Pancreas (tissue), 10 donors: Measurements from ENCODE around the gene TEX52. TPM values are rescaled to one million over a fixed set of nuclear protein-coding genes. Genes with fewer than 3 reads are reported as not detected.

ENCODE experiments used
- ATAC-seq, 4 donors: fragments of 200-7000 bp; cut with Tn5 transposase; one replicate each; pipeline versions ENCODE4 v1.8.0 to v1.9.1; 2020; ENCODE audit warnings: mild to moderate bottlenecking in 4 of 4, moderate library complexity in 4 of 4
- DNase-seq, 6 donors: peaks; one replicate each; pipeline ENCODE4 v3.0.0-alpha.2; 2020
- FAIRE-seq: peaks from 2 replicates; lab custom pipeline; 2012; peaks lifted over from hg19 to GRCh38; lab: Jason Lieb, UNC
- H3K27ac ChIP-seq, 4 donors: fragments of 200-600 bp; sonication (generic); 1 replicate in 3 of 4; 2 replicates in 1 of 4; pipeline versions ENCODE4 v1.5.0 to v1.8.0; 2020
- H3K27me3 ChIP-seq, 4 donors: fragments of 200-600 bp; one replicate each; pipeline ENCODE4 v1.8.0; 2021
- H3K36me3 ChIP-seq, 3 donors: fragments of 200-600 bp; sonication (generic) in 1 of 3; one replicate each; pipeline versions ENCODE4 v1.5.0 to v1.8.0; 2020 to 2021
- H3K4me1 ChIP-seq, 3 donors: fragments of 200-600 bp; one replicate each; pipeline ENCODE4 v1.8.0; 2021
- H3K4me3 ChIP-seq, 4 donors: fragments of 200-600 bp; sonication (generic) in 2 of 4; one replicate each; pipeline versions ENCODE4 v1.5.0 to v1.8.0; 2020 to 2021
- H3K9me3 ChIP-seq, 4 donors: fragments of 200-600 bp; one replicate each; pipeline ENCODE4 v1.8.0; 2021
- WGBS, 2 donors: extraction: QIAGEN DNeasy Blood & Tissue Kit; methylation state at CpG; one replicate each; pipeline ENCODE4 v1.1.7; 2013; 5-methylcytosine and 5-hydroxymethylcytosine counted together
- intact Hi-C, 3 donors: fragments of 100-400 bp; cut with DNase I; formaldehyde crosslinking; loops; one replicate each; pipeline versions ENCODE4 v1.11.1 to v1.14.2; 2022
- polyA plus RNA-seq, 2 donors: library from polyadenylated mRNA; stranded (reverse); fragments of 200-250 nt; gene quantifications; one replicate each; pipeline ENCODE4 v1.2.3, GENCODE V29; 2013
- total RNA-seq, 6 donors: library from RNA; stranded (reverse); fragmentation: NEBNext Ultra II Directional in 4 of 6; extraction: Animal tissue kit (Norgen Biotek cat#: 25700) in 4 of 6; gene quantifications; one replicate each; pipeline versions ENCODE4 v1.2.1 to v1.2.4, GENCODE V29; 2021 to 2023
- TF ChIP-seq, protein P1 (sequence below), 4 donors: fragments of 200-600 bp; sonication (generic) in 3 of 4; IDR thresholded peaks; one replicate each; pipeline versions ENCODE4 v1.5.0 to v1.8.0; 2021; ENCODE audit warnings: antibody characterized with exemption in 4 of 4
- donor health status: healthy with polysubstance abuse.
- donor health status: DM: no; HTN: no; CAD: no; lungs with moderate emphysema.
- donor health status: DM: no; HTN: no; CAD: no.
- donor health status: control.
- donor health status: control.
- donor health status: Bipolar disorder and iron deficiency.
- donor health status: DM: yes; HTN: yes; CAD: no.
- donor health status: DM: no; HTN: no; CAD: no.
- donor health status: DM: no; HTN: no; CAD: no.
- donor health status: DM: yes; HTN: yes; CAD: no.

TEX52 gene
- total and polyA plus RNA-seq, 8 donors = 0.19 TPM; not detected in 7

DNA sequence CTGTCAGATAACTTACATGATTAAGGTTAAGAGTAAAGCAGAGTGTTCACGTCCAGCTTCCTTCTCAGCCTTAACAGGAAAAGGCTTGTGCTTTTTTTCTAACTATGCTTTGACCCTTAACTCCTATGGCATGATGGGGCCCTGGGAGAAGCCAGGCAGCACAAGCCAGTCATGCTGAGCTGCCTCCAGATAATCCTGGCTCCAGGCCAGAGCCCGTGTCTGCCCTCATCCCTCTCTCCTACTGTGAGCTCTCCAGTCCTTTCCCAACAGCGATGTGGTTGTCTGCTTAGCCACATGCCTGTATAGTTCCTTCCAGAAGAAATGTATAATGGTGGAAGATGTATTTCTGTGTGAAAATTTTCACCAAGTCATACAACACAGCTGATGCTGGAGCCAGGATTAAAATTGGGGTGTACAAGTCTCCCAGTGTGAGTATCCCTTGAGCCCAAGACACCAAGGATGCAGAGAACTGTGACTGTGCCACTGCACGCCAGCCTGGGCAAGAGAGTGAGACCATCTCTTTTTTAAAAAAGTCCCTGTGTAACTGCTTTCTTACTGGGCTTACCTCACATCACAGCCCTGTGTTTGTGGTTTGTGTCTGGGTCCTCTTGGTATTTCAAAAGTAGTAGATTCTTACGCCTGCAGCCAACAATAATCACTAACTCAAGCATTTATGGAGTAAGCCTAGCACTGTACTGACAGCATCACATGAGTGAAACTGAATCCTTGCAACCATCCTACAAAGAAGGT is 52.3 kb downstream of the TEX52 start:
- DNase-seq (no peak), ATAC-seq (peak in 3 of 4 donors; percentile 34 to 52 (median 36)), FAIRE-seq (no peak)
- intact Hi-C loops = no loop called here
- Histone ChIP-seq H3K27ac (no peak overlapping the region), H3K9me3 (no peaks in the 10 kb centered on the region), H3K27me3 (no peaks in the 10 kb centered on the region), H3K36me3 (peaks cover 6 to 57% (median 36%) of the 10 kb centered on the region in 3 donors), H3K4me1 (no peaks in the 10 kb centered on the region), H3K4me3 (no peak overlapping the region)
- TF ChIP-seq, protein P1, sequence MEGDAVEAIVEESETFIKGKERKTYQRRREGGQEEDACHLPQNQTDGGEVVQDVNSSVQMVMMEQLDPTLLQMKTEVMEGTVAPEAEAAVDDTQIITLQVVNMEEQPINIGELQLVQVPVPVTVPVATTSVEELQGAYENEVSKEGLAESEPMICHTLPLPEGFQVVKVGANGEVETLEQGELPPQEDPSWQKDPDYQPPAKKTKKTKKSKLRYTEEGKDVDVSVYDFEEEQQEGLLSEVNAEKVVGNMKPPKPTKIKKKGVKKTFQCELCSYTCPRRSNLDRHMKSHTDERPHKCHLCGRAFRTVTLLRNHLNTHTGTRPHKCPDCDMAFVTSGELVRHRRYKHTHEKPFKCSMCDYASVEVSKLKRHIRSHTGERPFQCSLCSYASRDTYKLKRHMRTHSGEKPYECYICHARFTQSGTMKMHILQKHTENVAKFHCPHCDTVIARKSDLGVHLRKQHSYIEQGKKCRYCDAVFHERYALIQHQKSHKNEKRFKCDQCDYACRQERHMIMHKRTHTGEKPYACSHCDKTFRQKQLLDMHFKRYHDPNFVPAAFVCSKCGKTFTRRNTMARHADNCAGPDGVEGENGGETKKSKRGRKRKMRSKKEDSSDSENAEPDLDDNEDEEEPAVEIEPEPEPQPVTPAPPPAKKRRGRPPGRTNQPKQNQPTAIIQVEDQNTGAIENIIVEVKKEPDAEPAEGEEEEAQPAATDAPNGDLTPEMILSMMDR (IDR thresholded peaks at IDR 0.05) = no peak
- WGBS, 2 donors = 60 to 67% methylated on average over 5 of the region's 5 CpGs

DNA sequence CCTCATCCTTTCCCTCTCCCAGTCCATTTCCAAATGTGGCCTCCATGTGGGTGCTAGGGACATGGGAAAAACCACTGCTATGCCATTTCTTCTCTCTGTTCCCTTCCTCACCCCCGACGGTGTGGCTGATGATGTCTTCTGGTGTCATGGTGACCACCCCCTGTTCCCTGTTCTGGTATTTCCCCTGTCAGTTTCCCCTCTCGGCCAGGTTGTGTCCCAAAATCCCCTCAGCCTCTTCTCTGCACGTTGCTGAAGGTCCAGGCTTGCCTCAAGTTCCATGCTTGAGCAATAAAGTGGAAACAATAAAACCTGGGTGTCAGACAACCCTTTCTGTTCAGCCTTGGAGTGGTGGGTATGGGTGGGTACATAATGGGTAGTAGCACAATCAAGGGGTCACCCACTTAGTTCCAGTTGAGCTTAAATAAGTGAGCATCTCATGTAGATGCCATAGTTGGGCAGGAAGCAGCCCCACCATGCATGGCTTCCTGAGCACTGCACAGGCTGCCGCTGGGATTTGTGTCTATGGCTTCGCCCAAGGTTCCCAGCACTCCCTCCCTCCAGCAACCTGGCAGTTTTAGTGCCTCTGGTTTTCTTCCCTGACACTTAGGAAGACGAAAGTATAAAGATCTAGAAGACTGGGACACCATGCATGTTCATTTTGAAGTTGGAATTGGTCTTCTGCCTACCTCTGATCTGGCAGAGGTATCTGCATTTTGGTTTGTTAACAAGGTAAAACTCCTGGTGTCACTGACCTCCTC is 53.0 kb downstream of the TEX52 start:
- intact Hi-C loops = no loop called here

DNA sequence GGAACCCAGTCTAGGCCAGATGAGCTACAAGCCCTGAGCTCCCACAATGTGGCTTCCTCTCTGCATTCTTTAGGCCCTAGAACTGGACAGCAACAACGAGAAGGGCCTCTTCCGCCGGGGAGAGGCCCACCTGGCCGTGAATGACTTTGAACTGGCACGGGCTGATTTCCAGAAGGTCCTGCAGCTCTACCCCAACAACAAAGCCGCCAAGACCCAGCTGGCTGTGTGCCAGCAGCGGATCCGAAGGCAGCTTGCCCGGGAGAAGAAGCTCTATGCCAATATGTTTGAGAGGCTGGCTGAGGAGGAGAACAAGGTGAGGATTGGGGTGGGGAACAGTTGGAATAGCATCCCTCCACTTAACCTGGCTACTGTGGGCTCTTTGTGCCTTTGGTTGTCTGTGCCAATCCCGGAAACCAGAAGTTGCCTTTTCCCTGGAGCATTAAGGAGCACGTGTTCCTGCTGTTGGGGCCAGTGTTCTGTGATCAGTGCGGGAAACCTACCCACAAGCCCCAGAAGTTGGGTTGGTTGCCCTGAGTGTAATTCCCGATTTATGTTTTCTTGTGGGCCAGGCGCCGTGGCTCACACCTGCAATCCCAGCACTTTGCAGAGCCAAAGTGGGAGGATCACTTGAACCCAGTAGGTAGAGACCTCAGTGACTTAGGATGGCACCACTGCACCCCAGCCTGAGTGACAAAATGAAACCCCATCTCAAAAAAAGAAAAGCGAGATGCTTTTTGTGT is 55.6 kb downstream of the TEX52 start:
- WGBS, 2 donors = 58 to 59% methylated on average over 16 of the region's 16 CpGs
- Histone ChIP-seq H3K4me1 (peaks cover 15 to 17% (median 15%) of the 10 kb centered on the region in 3 donors), H3K36me3 (peaks cover 6 to 74% (median 49%) of the 10 kb centered on the region in 3 donors), H3K27me3 (no peaks in the 10 kb centered on the region), H3K27ac (no peak overlapping the region), H3K9me3 (no peaks in the 10 kb centered on the region), H3K4me3 (no peak overlapping the region)
- TF ChIP-seq, protein P1 (IDR thresholded peaks at IDR 0.05) = no peak
- DNase-seq (no peak), ATAC-seq (no peak), FAIRE-seq (no peak)
- intact Hi-C loops = no loop called here

More for the DNA sequence above, 53.0 kb downstream of the TEX52 start:
- Histone ChIP-seq H3K27me3 (no peaks in the 10 kb centered on the region), H3K4me3 (no peak overlapping the region), H3K9me3 (no peaks in the 10 kb centered on the region), H3K27ac (no peak overlapping the region), H3K4me1 (no peaks in the 10 kb centered on the region), H3K36me3 (peaks cover 6 to 65% (median 44%) of the 10 kb centered on the region in 3 donors)
- ATAC-seq = no peak
- DNase-seq = no peak
- FAIRE-seq = no peak
- 83 to 84% methylated on average over 7 of the region's 7 CpGs for WGBS, 2 donors
- TF ChIP-seq, protein P1 (IDR thresholded peaks at IDR 0.05) = no peak

DNA sequence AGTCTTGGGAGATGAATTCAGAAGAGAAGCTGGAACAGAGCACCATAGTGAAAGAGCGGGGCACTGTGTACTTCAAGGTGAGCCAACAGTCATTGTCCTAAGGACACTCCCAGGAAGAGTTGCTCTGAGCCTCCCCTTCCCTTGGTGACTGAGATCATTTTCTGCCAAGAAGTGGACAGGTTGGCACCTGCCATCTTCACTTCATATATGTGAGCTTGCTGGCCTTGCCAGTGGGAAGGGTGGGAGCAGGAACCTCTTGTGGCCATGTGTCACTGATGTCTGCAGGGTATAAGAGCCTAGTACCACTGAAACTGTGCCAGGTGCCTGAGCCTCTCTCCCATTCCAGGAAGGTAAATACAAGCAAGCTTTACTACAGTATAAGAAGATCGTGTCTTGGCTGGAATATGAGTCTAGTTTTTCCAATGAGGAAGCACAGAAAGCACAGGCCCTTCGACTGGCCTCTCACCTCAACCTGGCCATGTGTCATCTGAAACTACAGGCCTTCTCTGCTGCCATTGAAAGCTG is 56.7 kb downstream of the TEX52 start:
- Histone ChIP-seq H3K27me3 (no peaks in the 10 kb centered on the region), H3K4me1 (peaks cover 15 to 17% (median 15%) of the 10 kb centered on the region in 3 donors), H3K9me3 (no peaks in the 10 kb centered on the region), H3K36me3 (peaks cover 6 to 71% (median 49%) of the 10 kb centered on the region in 3 donors), H3K4me3 (no peak overlapping the region), H3K27ac (no peak overlapping the region)
- FAIRE-seq = no peak
- DNase-seq = no peak
- intact Hi-C loops = no loop called here
- ATAC-seq = no peak
- WGBS, 2 donors = 77 to 78% methylated on average over 3 of the region's 3 CpGs
- TF ChIP-seq, protein P1 (IDR thresholded peaks at IDR 0.05) = no peak

Other genes starting within 250 kb of the TEX52 start
- 10 to 100 TPM; 45.5 to 72.8 (median 51.0) TPM for gene FKBP4, start 62.1 kb downstream of the TEX52 start, total RNA-seq
- gene FKBP4, start 62.1 kb downstream of the TEX52 start, polyA plus RNA-seq = 10 to 100 TPM; 24.2 to 31.4 TPM
- gene ITFG2, start 44.4 kb downstream of the TEX52 start, total RNA-seq = 10 to 100 TPM; 17.0 to 30.1 (median 20.5) TPM
- gene ITFG2, start 44.4 kb downstream of the TEX52 start, polyA plus RNA-seq = 10 to 100 TPM; 42.2 to 51.6 TPM
- under 1 TPM; 0.13 to 0.83 (median 0.33) TPM for gene NRIP2, start 22.0 kb downstream of the TEX52 start, total RNA-seq
- 1 to 10 TPM in 1 of 2 donors, under 1 TPM in 1; 0.68 to 1.2 TPM for gene NRIP2, start 22.0 kb downstream of the TEX52 start, polyA plus RNA-seq
- 1 to 10 TPM in 1 of 6 donors, under 1 TPM in 4, not detected in 1; 0.12 to 1.5 (median 0.60) TPM for gene FOXM1, start 20.1 kb upstream of the TEX52 start, total RNA-seq
- gene FOXM1, start 20.1 kb upstream of the TEX52 start, polyA plus RNA-seq = under 1 TPM; 0.19 to 0.65 TPM
- 10 to 100 TPM in 2 of 6 donors, 1 to 10 TPM in 4; 5.7 to 12.6 (median 8.0) TPM for gene RHNO1, start 20.2 kb upstream of the TEX52 start, total RNA-seq
- 10 to 100 TPM in 1 of 2 donors, 1 to 10 TPM in 1; 6.9 to 11.3 TPM for gene RHNO1, start 20.2 kb upstream of the TEX52 start, polyA plus RNA-seq
- gene TULP3, start 33.9 kb upstream of the TEX52 start, total RNA-seq = 1 to 10 TPM; 4.1 to 9.0 (median 5.7) TPM
- gene TULP3, start 33.9 kb upstream of the TEX52 start, polyA plus RNA-seq = 1 to 10 TPM; 6.3 to 8.9 TPM
- 10 to 100 TPM; 22.6 to 43.8 (median 31.0) TPM for gene TEAD4, start 102.4 kb upstream of the TEX52 start, total RNA-seq
- 10 to 100 TPM; 17.4 to 30.3 TPM for gene TEAD4, start 102.4 kb upstream of the TEX52 start, polyA plus RNA-seq
- 10 to 100 TPM in 3 of 6 donors, 1 to 10 TPM in 3; 7.8 to 19.5 (median 10.4) TPM for gene TSPAN9, start 220.3 kb upstream of the TEX52 start, total RNA-seq
- gene TSPAN9, start 220.3 kb upstream of the TEX52 start, polyA plus RNA-seq = 10 to 100 TPM; 15.0 to 15.5 TPM